Spleen (tissue), 11 donors: ENCODE measurements around the gene BLTP1. TPM values are rescaled to one million over a fixed set of nuclear protein-coding genes. Genes with fewer than 3 reads are reported as not detected.

ENCODE experiments used
- DNase-seq: peaks from one replicate; pipeline ENCODE4 v3.0.0-alpha.2; 2020
- H3K27ac ChIP-seq, 8 donors: fragments of 200-600 bp; sonication (generic) in 7 of 8; 1 replicate in 4 of 8; 2 replicates in 4 of 8; pipeline versions ENCODE4 v1.5.0 to v1.8.0; 2016 to 2021; ENCODE audit warnings: inconsistent platforms in 4 of 8, mild to moderate bottlenecking in 4 of 8, moderate library complexity in 1 of 8
- H3K27me3 ChIP-seq, 7 donors: fragments of 200-600 bp; sonication (generic) in 6 of 7; replicated peaks in 1 of 7; 1 replicate in 4 of 7; 2 replicates in 3 of 7; pipeline versions ENCODE4 v1.5.0 to v1.8.0; 2016 to 2021; ENCODE audit warnings: inconsistent platforms in 3 of 7, mild to moderate bottlenecking in 1 of 7
- H3K36me3 ChIP-seq, 6 donors: fragments of 200-600 bp; sonication (generic) in 5 of 6; 1 replicate in 4 of 6; 2 replicates in 2 of 6; pipeline versions ENCODE4 v1.5.0 to v1.8.0; 2016 to 2021; ENCODE audit warnings: inconsistent platforms in 2 of 6
- H3K4me1 ChIP-seq, 6 donors: fragments of 200-600 bp; sonication (generic) in 5 of 6; 1 replicate in 3 of 6; 2 replicates in 3 of 6; pipeline versions ENCODE4 v1.5.0 to v1.8.0; 2016 to 2021; ENCODE audit warnings: inconsistent platforms in 3 of 6
- H3K4me3 ChIP-seq, 8 donors: fragments of 200-600 bp; sonication (generic) in 7 of 8; 1 replicate in 4 of 8; 2 replicates in 4 of 8; pipeline versions ENCODE4 v1.5.0 to v1.8.0; 2016 to 2021; ENCODE audit warnings: inconsistent platforms in 4 of 8, mild to moderate bottlenecking in 4 of 8, moderate library complexity in 2 of 8
- H3K9me3 ChIP-seq, 8 donors: fragments of 200-600 bp; sonication (generic) in 7 of 8; 1 replicate in 4 of 8; 2 replicates in 4 of 8; pipeline versions ENCODE4 v1.5.0 to v1.8.0; 2016 to 2021; ENCODE audit warnings: inconsistent platforms in 4 of 8
- CTCF ChIP-seq, 11 experiments: fragments of 200-600 bp in 7 of 11; fragments of 450-650 bp in 4 of 11; sonication (generic) in 4 of 11; IDR thresholded peaks in 8 of 11; conservative IDR thresholded peaks in 3 of 11; 1 replicate in 7 of 11; 2 replicates in 4 of 11; pipeline versions ENCODE4 v1.4.0 to v1.8.0; 2016 to 2021; ENCODE audit warnings: antibody characterized with exemption in 11 of 11, inconsistent platforms in 4 of 11, mild to moderate bottlenecking in 1 of 11
- POLR2A ChIP-seq, 3 donors: fragments of 450-650 bp; IDR thresholded peaks; one replicate each; pipeline ENCODE4 v1.5.1; 2017; ENCODE audit warnings: antibody characterized with exemption in 3 of 3, mild to moderate bottlenecking in 1 of 3
- POLR2AphosphoS5 ChIP-seq, 3 donors: sonication (generic); formaldehyde crosslinking; IDR thresholded peaks; one replicate each; pipeline ENCODE4 v1.5.1; 2017; ENCODE audit warnings: antibody characterized with exemption in 3 of 3
- whole genome bisulfite sequencing, 5 donors: extraction: QIAGEN DNeasy Blood & Tissue Kit in 3 of 5; methylation state at CpG; one replicate each; pipeline versions ENCODE4 v1.1.5 to v1.1.7; 2013 to 2018; 5-methylcytosine and 5-hydroxymethylcytosine counted together
- intact Hi-C: fragments of 100-400 bp; cut with DNase I; formaldehyde crosslinking; loops from one replicate; pipeline ENCODE4 v1.15.0; 2023; ENCODE audit warnings: low total_unique reads
- polyA plus RNA-seq, 3 donors: library from polyadenylated mRNA; stranded (reverse); fragments of 200-250 nt; gene quantifications; one replicate each; pipeline ENCODE4 v1.2.1, GENCODE V29; 2013
- total RNA-seq, 7 donors: library from RNA; depleted of rRNA in 3 of 7; stranded (reverse); fragments of >200 nt in 3 of 7; fragmentation: NEBNext Ultra II Directional in 4 of 7; extraction: Animal tissue kit (Norgen Biotek cat#: 25700) in 4 of 7; gene quantifications; one replicate each; pipeline versions ENCODE4 v1.1.0 to v1.2.1, GENCODE V29; 2016 to 2021
- donor health status: healthy with polysubstance abuse.
- donor health status: DM: no; HTN: no; CAD: no; lungs with moderate emphysema.
- donor health status: DM: no; HTN: no; CAD: no.
- donor health status: Bipolar disorder and iron deficiency.
- donor health status: healthy.
- donor health status: DM: no; HTN: no; CAD: no.
- donor health status: DM: yes; HTN: yes; CAD: no.

The BLTP1 gene
- total and polyA plus RNA-seq, 10 donors, result 15.4 to 202 (median 95.1) TPM

GRCh38 chr4:122139139-122139538 is 13.0 kb upstream of the BLTP1 start:
- no peaks in the 10 kb centered on the region for H3K36me3 ChIP-seq
- H3K9me3 ChIP-seq, result no peaks in the 10 kb centered on the region
- no peaks in the 10 kb centered on the region for H3K4me1 ChIP-seq
- no peak overlapping the region for H3K4me3 ChIP-seq
- no peak for DNase-seq
- TF ChIP-seq POLR2A (IDR thresholded peaks at IDR 0.05) (no peak), CTCF (IDR thresholded peaks at IDR 0.05 in 8 of 11, conservative IDR thresholded peaks at IDR 0.05 in 3 of 11) (no peak), POLR2AphosphoS5 (IDR thresholded peaks at IDR 0.05) (no peak)
- H3K27ac ChIP-seq, result no peak overlapping the region
- 77 to 85% (median 83%) methylated on average over 3 of the region's 3 CpGs for WGBS, 5 donors
- intact Hi-C loops, result no loop called here
- peaks cover 0 to 1% (median 0%) of the 10 kb centered on the region in 7 donors for H3K27me3 ChIP-seq

- no peak for DNase-seq
- no peaks in the 10 kb centered on the region for H3K9me3 ChIP-seq
- intact Hi-C loops, result no loop called here
- TF ChIP-seq POLR2AphosphoS5 (IDR thresholded peaks at IDR 0.05) (no peak), CTCF (IDR thresholded peaks at IDR 0.05 in 8 of 11, conservative IDR thresholded peaks at IDR 0.05 in 3 of 11) (no peak), POLR2A (IDR thresholded peaks at IDR 0.05) (no peak)
- no peak overlapping the region for H3K4me3 ChIP-seq
- no peaks in the 10 kb centered on the region for H3K4me1 ChIP-seq
- 94 to 96% (median 95%) methylated on average over 5 of the region's 5 CpGs for WGBS, 5 donors
- H3K36me3 ChIP-seq, result no peaks in the 10 kb centered on the region
- H3K27ac ChIP-seq, result no peak overlapping the region
- H3K27me3 ChIP-seq, result peaks cover 0 to 16% (median 0%) of the 10 kb centered on the region in 7 donors
Observed at GRCh38 chr4:122140834-122141233, 11.3 kb upstream of the BLTP1 start.

- Histone ChIP-seq H3K36me3 (no peaks in the 10 kb centered on the region), H3K27me3 (peaks cover 0 to 16% (median 0%) of the 10 kb centered on the region in 7 donors), H3K4me3 (no peak overlapping the region), H3K9me3 (no peaks in the 10 kb centered on the region), H3K4me1 (no peaks in the 10 kb centered on the region), H3K27ac (no peak overlapping the region)
- TF ChIP-seq CTCF (IDR thresholded peaks at IDR 0.05 in 8 of 11, conservative IDR thresholded peaks at IDR 0.05 in 3 of 11) (no peak), POLR2AphosphoS5 (IDR thresholded peaks at IDR 0.05) (no peak), POLR2A (IDR thresholded peaks at IDR 0.05) (no peak)
- no peak for DNase-seq
- 88 to 98% (median 88%) methylated on average over 1 of the region's 1 CpG for WGBS, 5 donors
- intact Hi-C loops, result no loop called here
Observed at GRCh38 chr4:122142687-122143086, 9.4 kb upstream of the BLTP1 start.

GRCh38 chr4:122146652-122147051 is 5.5 kb upstream of the BLTP1 start:
- H3K27ac ChIP-seq, result no peak overlapping the region
- intact Hi-C loops, result no loop called here
- no peaks in the 10 kb centered on the region for H3K9me3 ChIP-seq
- TF ChIP-seq POLR2A (IDR thresholded peaks at IDR 0.05) (no peak), CTCF (IDR thresholded peaks at IDR 0.05 in 8 of 11, conservative IDR thresholded peaks at IDR 0.05 in 3 of 11) (no peak), POLR2AphosphoS5 (IDR thresholded peaks at IDR 0.05) (no peak)
- no peaks in the 10 kb centered on the region for H3K36me3 ChIP-seq
- peaks cover 6 to 20% (median 16%) of the 10 kb centered on the region in 6 donors for H3K4me1 ChIP-seq
- WGBS, 5 donors, result 91 to 93% (median 92%) methylated on average over 4 of the region's 4 CpGs
- no peak for DNase-seq
- H3K27me3 ChIP-seq, result peaks cover 0 to 16% (median 0%) of the 10 kb centered on the region in 7 donors
- no peak overlapping the region for H3K4me3 ChIP-seq
